NCI-H2029 (cell line): ENCODE data around the gene PACS1.
A peak's percentile ranks its signal among the peaks of the same experiment; 100 is the strongest.
"Not testable (repeated sequence)": the region's sequence is repeated elsewhere in the genome, so short reads cannot be mapped to it uniquely, and the experiment has no call there.

ENCODE experiments used
- DNase-seq: peaks from one replicate; lab custom pipeline; 2025; lab: John Stamatoyannopoulos, UW

The PACS1 gene

GRCh38 chr11:66275984-66276612 is 206.0 kb downstream of the PACS1 start:
- DNase-seq = no peak

- not testable (repeated sequence) for DNase-seq
Observed at GRCh38 chr11:66276619-66277018, 206.5 kb downstream of the PACS1 start.

- not testable (repeated sequence) for DNase-seq
Observed at GRCh38 chr11:66277064-66277463, 207.0 kb downstream of the PACS1 start.

- no peak for DNase-seq
Observed at GRCh38 chr11:66277471-66278362, 207.6 kb downstream of the PACS1 start, which contains the start of gene CNIH2. TSS of gene CNIH2 (plus strand) at chr11:66278175. CDS start at chr11:66278457, 282 bp downstream.

GRCh38 chr11:66278363-66279091 is 208.5 kb downstream of the PACS1 start:
- DNase-seq = no peak

GRCh38 chr11:66279092-66279734 is 209.1 kb downstream of the PACS1 start:
- no peak for DNase-seq

- DNase-seq = no peak
Observed at GRCh38 chr11:66280428-66280827, 210.4 kb downstream of the PACS1 start.

- DNase-seq = no peak
Observed at GRCh38 chr11:66281001-66281400, 210.9 kb downstream of the PACS1 start.

- DNase-seq = no peak
Observed at GRCh38 chr11:66281776-66282467, 211.8 kb downstream of the PACS1 start.

- DNase-seq = peak; percentile 98
Observed at GRCh38 chr11:66282468-66283455, 212.7 kb downstream of the PACS1 start.

- DNase-seq = no peak
Observed at GRCh38 chr11:66283461-66284105, 213.5 kb downstream of the PACS1 start.

GRCh38 chr11:66284526-66285078 is 214.5 kb downstream of the PACS1 start:
- DNase-seq = no peak

GRCh38 chr11:66285250-66285947 is 215.3 kb downstream of the PACS1 start:
- DNase-seq = no peak

GRCh38 chr11:66286699-66287098 is 216.6 kb downstream of the PACS1 start:
- no peak for DNase-seq

GRCh38 chr11:66287211-66287888 is 217.3 kb downstream of the PACS1 start:
- DNase-seq = no peak

GRCh38 chr11:66287889-66288670 is 218.0 kb downstream of the PACS1 start:
- no peak for DNase-seq
